Astrocyte (in vitro differentiated cells and primary cell): ENCODE data around the gene ATP1B2. TPM values are rescaled to one million over a fixed set of nuclear protein-coding genes. Genes with fewer than 3 reads are reported as not detected.

Experiments
- DNase-seq: peaks from one replicate; pipeline ENCODE4 v3.0.0-alpha.2; 2010; ENCODE audit warnings: low read depth
- FAIRE-seq: peaks from 2 replicates; lab custom pipeline; 2011; peaks lifted over from hg19 to GRCh38; lab: Jason Lieb, UNC
- H2AFZ ChIP-seq: 2 replicates; pipeline ENCODE4 v1.6.0; 2012; ENCODE audit warnings: low read depth, low read length, inconsistent platforms
- H3K27ac ChIP-seq: 2 replicates; pipeline ENCODE4 v1.5.1; 2011; ENCODE audit warnings: low read depth, low read length, inconsistent platforms
- H3K27me3 ChIP-seq: 2 replicates; pipeline ENCODE4 v1.6.0; 2011; ENCODE audit warnings: low read length, inconsistent platforms; ENCODE audit not compliant: insufficient read depth
- H3K36me3 ChIP-seq: 2 replicates; pipeline ENCODE4 v1.5.1; 2011; ENCODE audit warnings: low read length, inconsistent platforms; ENCODE audit not compliant: insufficient read depth
- H3K4me1 ChIP-seq: 2 replicates; pipeline ENCODE4 v1.5.1; 2011; ENCODE audit warnings: low read length, inconsistent platforms; ENCODE audit not compliant: insufficient read depth
- H3K4me2 ChIP-seq: 2 replicates; pipeline ENCODE4 v1.6.0; 2012; ENCODE audit warnings: low read length, inconsistent platforms
- H3K4me3 ChIP-seq: 2 replicates; pipeline ENCODE4 v1.5.1; 2011; ENCODE audit warnings: low read depth, mild to moderate bottlenecking, low read length, inconsistent platforms; ENCODE audit not compliant: insufficient read depth
- H3K79me2 ChIP-seq: 2 replicates; pipeline ENCODE4 v1.6.0; 2012; ENCODE audit warnings: mild to moderate bottlenecking, low read length, inconsistent platforms; ENCODE audit not compliant: insufficient read depth
- H3K9ac ChIP-seq: 2 replicates; pipeline ENCODE4 v1.6.0; 2012; ENCODE audit warnings: mild to moderate bottlenecking, low read length, inconsistent platforms
- H3K9me3 ChIP-seq: 2 replicates; pipeline ENCODE4 v1.5.1; 2012; ENCODE audit warnings: low read depth, mild to moderate bottlenecking, low read length, inconsistent platforms; ENCODE audit not compliant: insufficient read depth
- H4K20me1 ChIP-seq: 2 replicates; pipeline ENCODE4 v1.6.0; 2012; ENCODE audit warnings: low read length, inconsistent platforms; ENCODE audit not compliant: insufficient read depth
- H3K27ac Mint-ChIP-seq: one replicate; pipeline ENCODE4 v1.8.0; 2021; ENCODE audit warnings: mild to moderate bottlenecking, mixed read lengths; ENCODE audit not compliant: unreplicated experiment
- H3K27me3 Mint-ChIP-seq: one replicate; pipeline ENCODE4 v1.8.0; 2021; ENCODE audit warnings: low read depth, mixed read lengths; ENCODE audit not compliant: unreplicated experiment
- H3K36me3 Mint-ChIP-seq: one replicate; pipeline ENCODE4 v1.8.0; 2021; ENCODE audit warnings: low read depth, mixed read lengths; ENCODE audit not compliant: unreplicated experiment
- H3K4me1 Mint-ChIP-seq: one replicate; pipeline ENCODE4 v1.8.0; 2021; ENCODE audit warnings: low read depth, mixed read lengths; ENCODE audit not compliant: unreplicated experiment
- H3K4me3 Mint-ChIP-seq: one replicate; pipeline ENCODE4 v1.8.0; 2021; ENCODE audit warnings: mild to moderate bottlenecking, moderate library complexity, mixed read lengths; ENCODE audit not compliant: unreplicated experiment
- H3K9me3 Mint-ChIP-seq: one replicate; pipeline ENCODE4 v1.8.0; 2021; ENCODE audit warnings: mild to moderate bottlenecking, mixed read lengths; ENCODE audit not compliant: unreplicated experiment
- EZH2 ChIP-seq: IDR thresholded peaks from 2 replicates; pipeline ENCODE4 v1.6.1; 2012; ENCODE audit warnings: mild to moderate bottlenecking, low read length, inconsistent platforms; ENCODE audit not compliant: insufficient read depth
- total RNA-seq: library from RNA; stranded (reverse); gene quantifications from 2 replicates; pipeline ENCODE4 v1.2.1, GENCODE V29; 2021
- TF ChIP-seq, protein P1 (sequence below): IDR thresholded peaks from 2 replicates; pipeline ENCODE4 v1.5.1; 2011; ENCODE audit warnings: low read depth, mild to moderate bottlenecking, inconsistent platforms, low read length, moderate library complexity; ENCODE audit not compliant: insufficient read depth

Gene ATP1B2
- total RNA-seq, 1 donor from 2014 or later: 0.89 TPM

DNA sequence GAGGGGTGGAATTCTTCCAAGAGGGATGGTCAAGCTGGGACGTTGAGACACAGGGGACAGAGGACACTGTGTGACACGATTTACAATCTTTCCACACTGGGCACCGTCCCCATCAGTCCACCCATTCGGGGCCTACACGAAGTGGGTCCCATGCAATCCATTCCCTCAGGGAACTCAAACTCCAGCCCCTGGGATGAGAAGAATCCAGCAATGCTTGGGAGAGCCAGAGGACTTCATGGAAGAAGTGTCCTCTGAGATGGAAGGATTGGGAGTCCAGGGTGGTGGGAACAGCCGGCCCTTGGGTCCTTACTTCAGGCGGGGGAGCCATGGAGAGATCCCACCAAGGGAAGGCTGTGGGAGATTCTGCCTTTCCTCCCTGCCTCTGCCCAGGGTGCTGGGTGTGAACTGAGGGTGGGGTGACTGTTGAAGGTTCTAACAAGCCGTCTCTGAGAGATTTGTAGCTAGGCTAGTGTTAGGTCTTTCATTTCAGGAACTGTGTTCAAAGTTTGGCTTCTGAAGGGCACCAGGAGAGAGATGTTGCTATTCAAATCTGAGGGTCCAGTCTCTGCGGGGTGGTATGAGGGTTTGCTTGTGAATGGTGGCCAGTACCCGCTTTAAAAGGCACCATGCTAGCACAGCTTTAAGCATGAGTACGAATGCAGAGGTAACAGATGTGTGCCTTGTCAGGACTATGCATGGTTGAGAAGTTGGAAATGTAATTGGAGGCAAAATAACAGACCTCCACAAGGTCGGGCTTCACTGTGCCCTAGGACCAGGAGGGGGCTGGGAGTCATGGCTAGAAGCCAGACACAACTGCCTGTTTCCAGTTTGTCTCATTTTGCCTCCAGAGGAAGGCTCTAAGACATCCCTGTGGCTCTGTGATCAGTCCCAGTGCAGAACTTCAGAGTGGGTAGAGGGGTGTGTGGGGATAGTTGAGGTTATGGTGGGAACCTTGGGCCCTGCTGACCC, 1.9 kb downstream of the ATP1B2 start:
- Mint-ChIP-seq H3K4me3 (no peak overlapping the region), H3K27ac (no peak overlapping the region), H3K9me3 (peaks cover 4% of the 10 kb centered on the region), H3K4me1 (peaks cover 12% of the 10 kb centered on the region), H3K36me3 (peaks cover 2% of the 10 kb centered on the region), H3K27me3 (peaks cover 37% of the 10 kb centered on the region)
- no peak overlapping the region for H3K4me2 ChIP-seq
- TF ChIP-seq EZH2: no peak
- TF ChIP-seq, protein P1, sequence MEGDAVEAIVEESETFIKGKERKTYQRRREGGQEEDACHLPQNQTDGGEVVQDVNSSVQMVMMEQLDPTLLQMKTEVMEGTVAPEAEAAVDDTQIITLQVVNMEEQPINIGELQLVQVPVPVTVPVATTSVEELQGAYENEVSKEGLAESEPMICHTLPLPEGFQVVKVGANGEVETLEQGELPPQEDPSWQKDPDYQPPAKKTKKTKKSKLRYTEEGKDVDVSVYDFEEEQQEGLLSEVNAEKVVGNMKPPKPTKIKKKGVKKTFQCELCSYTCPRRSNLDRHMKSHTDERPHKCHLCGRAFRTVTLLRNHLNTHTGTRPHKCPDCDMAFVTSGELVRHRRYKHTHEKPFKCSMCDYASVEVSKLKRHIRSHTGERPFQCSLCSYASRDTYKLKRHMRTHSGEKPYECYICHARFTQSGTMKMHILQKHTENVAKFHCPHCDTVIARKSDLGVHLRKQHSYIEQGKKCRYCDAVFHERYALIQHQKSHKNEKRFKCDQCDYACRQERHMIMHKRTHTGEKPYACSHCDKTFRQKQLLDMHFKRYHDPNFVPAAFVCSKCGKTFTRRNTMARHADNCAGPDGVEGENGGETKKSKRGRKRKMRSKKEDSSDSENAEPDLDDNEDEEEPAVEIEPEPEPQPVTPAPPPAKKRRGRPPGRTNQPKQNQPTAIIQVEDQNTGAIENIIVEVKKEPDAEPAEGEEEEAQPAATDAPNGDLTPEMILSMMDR: no peak
- H3K4me1 ChIP-seq: peaks cover 8% of the 10 kb centered on the region
- peaks cover 46% of the 10 kb centered on the region for H3K27me3 ChIP-seq
- no peak overlapping the region for H3K27ac ChIP-seq
- H3K79me2 ChIP-seq: no peaks in the 10 kb centered on the region
- no peak overlapping the region for H3K4me3 ChIP-seq
- FAIRE-seq (no peak), DNase-seq (no peak)
- H3K9me3 ChIP-seq: no peaks in the 10 kb centered on the region
- H4K20me1 ChIP-seq: no peaks in the 10 kb centered on the region
- H3K36me3 ChIP-seq: no peaks in the 10 kb centered on the region
- H3K9ac ChIP-seq: no peak overlapping the region
- H2AFZ ChIP-seq: no peak overlapping the region

DNA sequence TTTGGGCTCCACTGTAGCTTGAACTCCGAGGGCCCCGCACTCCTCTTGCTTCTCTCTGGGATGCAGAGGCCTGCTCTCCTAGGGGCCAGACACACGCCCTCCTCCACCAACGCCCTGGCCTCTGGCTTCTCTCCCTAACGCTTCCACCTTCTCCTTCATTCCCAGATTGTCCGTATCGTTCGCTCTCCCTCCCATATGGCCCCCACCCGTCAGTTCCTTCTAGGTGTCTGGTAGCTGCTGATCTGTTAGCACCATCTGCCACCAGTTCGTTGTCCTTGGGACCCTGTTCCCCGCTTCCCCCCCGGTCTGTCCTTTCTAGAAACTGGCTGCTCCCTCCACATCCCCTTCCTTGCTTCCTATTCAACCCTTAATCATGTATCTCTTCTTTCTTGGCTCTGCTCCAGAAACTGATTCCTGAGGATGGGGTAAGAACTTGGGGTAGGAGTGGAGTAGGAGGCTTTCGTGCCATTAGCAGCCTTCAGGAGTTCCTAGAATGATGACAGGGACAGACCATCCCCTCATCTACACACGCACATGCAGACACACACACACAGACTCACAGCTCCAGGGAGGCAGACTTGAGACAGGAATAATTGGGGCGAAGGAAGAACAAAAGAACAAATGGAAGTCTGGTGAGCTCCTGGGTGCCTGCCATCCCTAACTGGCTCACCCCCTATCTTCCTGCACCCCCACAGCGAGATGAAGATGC, 4.3 kb downstream of the ATP1B2 start:
- Mint-ChIP-seq H3K36me3 (peaks cover 2% of the 10 kb centered on the region), H3K9me3 (peaks cover 4% of the 10 kb centered on the region), H3K4me1 (peaks cover 12% of the 10 kb centered on the region), H3K4me3 (peak overlapping the region; percentile 8), H3K27me3 (peaks cover 31% of the 10 kb centered on the region), H3K27ac (no peak overlapping the region)
- peaks cover 8% of the 10 kb centered on the region for H3K4me1 ChIP-seq
- no peak overlapping the region for H3K27ac ChIP-seq
- H3K4me2 ChIP-seq: no peak overlapping the region
- H3K27me3 ChIP-seq: peaks cover 40% of the 10 kb centered on the region
- no peaks in the 10 kb centered on the region for H4K20me1 ChIP-seq
- H3K4me3 ChIP-seq: no peak overlapping the region
- H3K9me3 ChIP-seq: no peaks in the 10 kb centered on the region
- no peaks in the 10 kb centered on the region for H3K79me2 ChIP-seq
- TF ChIP-seq, protein P1: no peak
- no peak for TF ChIP-seq EZH2
- peak; percentile 7 for DNase-seq
- no peak overlapping the region for H3K9ac ChIP-seq
- H3K36me3 ChIP-seq: no peaks in the 10 kb centered on the region
- no peak overlapping the region for H2AFZ ChIP-seq
- FAIRE-seq: no peak
